Measurements from ENCODE around the gene HNRNPM.

The HNRNPM gene

GRCh38 chr19:8506402-8506957 is 61.7 kb downstream of the HNRNPM start:
- H4K20me1 ChIP-seq (ENCODE audit: insufficient read depth), result no peaks in the 10 kb centered on the region
- no peaks in the 10 kb centered on the region for H3K36me3 ChIP-seq (ENCODE audit: insufficient read depth)
- no peaks in the 10 kb centered on the region for H3K79me2 ChIP-seq (ENCODE audit: insufficient read depth, low read depth)
- no peak overlapping the region for H3K4me3 ChIP-seq (IDR thresholded peaks at IDR 0.05; ENCODE audit: insufficient read depth, low read depth, low read length)
- H2AFZ ChIP-seq (ENCODE audit: low read depth), result peak overlapping the region; percentile 86
- H3K4me1 ChIP-seq (ENCODE audit: low read depth, poor library complexity, severe bottlenecking), result peaks cover 8% of the 10 kb centered on the region
- peak overlapping the region; percentile 48 for H3K4me2 ChIP-seq
- no peak overlapping the region for H3K27ac ChIP-seq
- peak; percentile 45; the same call in 1 of the 2 replicates for TF ChIP-seq CTCF (conservative IDR thresholded peaks at IDR 0.05; ENCODE audit: low read depth, low read length)
- no peaks in the 10 kb centered on the region for H3K27me3 ChIP-seq (ENCODE audit: insufficient read depth, low read depth)
- peak overlapping the region; percentile 66; the same call in 1 of the 2 replicates for H3K9ac ChIP-seq

GRCh38 chr19:8510589-8511115 is 65.9 kb downstream of the HNRNPM start:
- no peak overlapping the region for H3K4me3 ChIP-seq (IDR thresholded peaks at IDR 0.05; ENCODE audit: insufficient read depth, low read depth, low read length)
- H3K9ac ChIP-seq, result no peak overlapping the region
- no peaks in the 10 kb centered on the region for H3K79me2 ChIP-seq (ENCODE audit: insufficient read depth, low read depth)
- H3K4me2 ChIP-seq, result no peak overlapping the region
- H3K27me3 ChIP-seq (ENCODE audit: insufficient read depth, low read depth), result no peaks in the 10 kb centered on the region
- H4K20me1 ChIP-seq (ENCODE audit: insufficient read depth), result no peaks in the 10 kb centered on the region
- no peak overlapping the region for H2AFZ ChIP-seq (ENCODE audit: low read depth)
- TF ChIP-seq CTCF (conservative IDR thresholded peaks at IDR 0.05; ENCODE audit: low read depth, low read length), result no peak
- no peak overlapping the region for H3K27ac ChIP-seq
- no peaks in the 10 kb centered on the region for H3K4me1 ChIP-seq (ENCODE audit: low read depth, poor library complexity, severe bottlenecking)
- no peaks in the 10 kb centered on the region for H3K36me3 ChIP-seq (ENCODE audit: insufficient read depth)

GRCh38 chr19:8511573-8512101 is 66.9 kb downstream of the HNRNPM start:
- H3K4me2 ChIP-seq, result no peak overlapping the region
- TF ChIP-seq CTCF (conservative IDR thresholded peaks at IDR 0.05; ENCODE audit: low read depth, low read length), result no peak
- H3K9ac ChIP-seq, result no peak overlapping the region
- H3K4me3 ChIP-seq (IDR thresholded peaks at IDR 0.05; ENCODE audit: insufficient read depth, low read depth, low read length), result no peak overlapping the region
- H4K20me1 ChIP-seq (ENCODE audit: insufficient read depth), result no peaks in the 10 kb centered on the region
- H3K27ac ChIP-seq, result no peak overlapping the region
- no peaks in the 10 kb centered on the region for H3K79me2 ChIP-seq (ENCODE audit: insufficient read depth, low read depth)
- H3K4me1 ChIP-seq (ENCODE audit: low read depth, poor library complexity, severe bottlenecking), result no peaks in the 10 kb centered on the region
- no peaks in the 10 kb centered on the region; the same call in 1 of the 2 replicates for H3K27me3 ChIP-seq (ENCODE audit: insufficient read depth, low read depth)
- no peaks in the 10 kb centered on the region for H3K36me3 ChIP-seq (ENCODE audit: insufficient read depth)
- no peak overlapping the region for H2AFZ ChIP-seq (ENCODE audit: low read depth)

GRCh38 chr19:8512115-8512967 is 67.6 kb downstream of the HNRNPM start:
- H3K9ac ChIP-seq, result no peak overlapping the region
- no peak overlapping the region for H2AFZ ChIP-seq (ENCODE audit: low read depth)
- H3K4me1 ChIP-seq (ENCODE audit: low read depth, poor library complexity, severe bottlenecking), result no peaks in the 10 kb centered on the region
- H3K4me3 ChIP-seq (IDR thresholded peaks at IDR 0.05; ENCODE audit: insufficient read depth, low read depth, low read length), result no peak overlapping the region
- H4K20me1 ChIP-seq (ENCODE audit: insufficient read depth), result no peaks in the 10 kb centered on the region
- H3K4me2 ChIP-seq, result no peak overlapping the region
- no peak overlapping the region for H3K27ac ChIP-seq
- no peaks in the 10 kb centered on the region; the same call in 1 of the 2 replicates for H3K27me3 ChIP-seq (ENCODE audit: insufficient read depth, low read depth)
- no peaks in the 10 kb centered on the region for H3K79me2 ChIP-seq (ENCODE audit: insufficient read depth, low read depth)
- no peaks in the 10 kb centered on the region for H3K36me3 ChIP-seq (ENCODE audit: insufficient read depth)
- no peak for TF ChIP-seq CTCF (conservative IDR thresholded peaks at IDR 0.05; ENCODE audit: low read depth, low read length)
